Measurements from ENCODE around the gene OR8G1.

OR8G1 gene

DNA sequence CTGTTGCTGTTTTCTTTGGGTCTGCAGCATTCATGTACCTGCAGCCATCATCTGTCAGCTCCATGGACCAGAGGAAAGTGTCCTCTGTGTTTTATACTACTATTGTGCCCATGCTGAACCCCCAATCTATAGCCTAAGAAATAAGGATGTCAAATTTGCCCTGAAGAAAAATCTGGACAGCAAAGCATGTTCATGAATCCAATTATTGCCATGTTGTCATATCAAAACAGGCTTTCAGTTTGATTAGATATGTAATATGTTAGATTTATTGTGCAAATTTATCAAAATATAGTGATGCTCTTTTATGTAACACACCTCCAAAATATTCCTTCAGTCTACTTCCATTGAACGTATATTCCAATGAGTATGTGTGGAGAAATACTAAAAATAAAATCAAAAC, 15.4 kb upstream of the OR8G1 start:
- ChIA-PET POLR2A (no interaction called here), CTCF (no interaction called here)
- H3K27ac ChIP-seq (ENCODE audit: extremely low read depth, low read depth, low read length), result no peak overlapping the region
- H3K9me3 ChIP-seq (ENCODE audit: control insufficient read depth, insufficient read depth, low read depth, low read length), result no peaks in the 10 kb centered on the region
- H3K4me1 ChIP-seq (ENCODE audit: control insufficient read depth, insufficient read depth, low read length), result no peaks in the 10 kb centered on the region
- TF ChIP-seq ZNF792 (tag by site-specific recombination; IDR thresholded peaks at IDR 0.05) (no peak), ZNF654 (tag by site-specific recombination; IDR thresholded peaks at IDR 0.05; ENCODE audit: low read depth) (no peak)
- no peaks in the 10 kb centered on the region for H3K36me3 ChIP-seq (ENCODE audit: control insufficient read depth in 2 of 2, insufficient read depth in 1 of 2, low read length in 2 of 2)
- no peak overlapping the region for H3K4me3 ChIP-seq (ENCODE audit: low read depth, low read length)

DNA sequence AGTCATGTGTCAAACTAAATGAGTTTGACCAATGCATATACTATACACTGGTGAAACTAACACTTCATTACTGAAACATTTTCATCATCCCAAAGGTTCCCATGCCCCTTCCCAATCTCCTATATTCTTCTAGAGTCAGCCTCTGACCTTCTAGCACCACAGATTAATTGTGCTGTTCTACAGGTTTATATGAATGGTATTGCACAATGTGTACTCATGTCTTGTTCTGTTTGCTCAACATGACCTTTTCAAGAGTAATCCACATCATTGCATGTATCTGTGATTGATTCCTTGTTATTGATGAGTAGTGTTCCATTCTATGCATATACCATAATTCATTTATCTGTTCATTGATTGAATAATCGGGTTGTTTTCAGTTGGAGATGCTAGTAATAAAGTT, 7.5 kb upstream of the OR8G1 start:
- H3K9me3 ChIP-seq (ENCODE audit: control insufficient read depth, insufficient read depth, low read depth, low read length), result no peaks in the 10 kb centered on the region
- ChIA-PET CTCF (interaction anchor here (0.6 kb wide), 1 partner anchor 13 kb away, joined by 3 read pairs; no protein-coding TSS in a partner anchor), POLR2A (no interaction called here)
- no peaks in the 10 kb centered on the region for H3K4me1 ChIP-seq (ENCODE audit: control insufficient read depth, insufficient read depth, low read length)
- H3K27ac ChIP-seq (ENCODE audit: extremely low read depth, low read depth, low read length), result no peak overlapping the region
- no peak overlapping the region for H3K4me3 ChIP-seq (ENCODE audit: low read depth, low read length)
- H3K36me3 ChIP-seq (ENCODE audit: control insufficient read depth in 2 of 2, insufficient read depth in 1 of 2, low read length in 2 of 2), result no peaks in the 10 kb centered on the region
- no peak for TF ChIP-seq ZNF501 (tag by site-specific recombination; IDR thresholded peaks at IDR 0.05)
- no peak for TF ChIP-seq MZF1 (tag by site-specific recombination; IDR thresholded peaks at IDR 0.05; ENCODE audit: borderline replicate concordance)
- no peak for TF ChIP-seq ZNF202 (tag by site-specific recombination; IDR thresholded peaks at IDR 0.05; ENCODE audit: borderline replicate concordance)
- TF ChIP-seq MYNN (tag by site-specific recombination; IDR thresholded peaks at IDR 0.05; ENCODE audit: borderline replicate concordance), result no peak
- TF ChIP-seq, protein P1, sequence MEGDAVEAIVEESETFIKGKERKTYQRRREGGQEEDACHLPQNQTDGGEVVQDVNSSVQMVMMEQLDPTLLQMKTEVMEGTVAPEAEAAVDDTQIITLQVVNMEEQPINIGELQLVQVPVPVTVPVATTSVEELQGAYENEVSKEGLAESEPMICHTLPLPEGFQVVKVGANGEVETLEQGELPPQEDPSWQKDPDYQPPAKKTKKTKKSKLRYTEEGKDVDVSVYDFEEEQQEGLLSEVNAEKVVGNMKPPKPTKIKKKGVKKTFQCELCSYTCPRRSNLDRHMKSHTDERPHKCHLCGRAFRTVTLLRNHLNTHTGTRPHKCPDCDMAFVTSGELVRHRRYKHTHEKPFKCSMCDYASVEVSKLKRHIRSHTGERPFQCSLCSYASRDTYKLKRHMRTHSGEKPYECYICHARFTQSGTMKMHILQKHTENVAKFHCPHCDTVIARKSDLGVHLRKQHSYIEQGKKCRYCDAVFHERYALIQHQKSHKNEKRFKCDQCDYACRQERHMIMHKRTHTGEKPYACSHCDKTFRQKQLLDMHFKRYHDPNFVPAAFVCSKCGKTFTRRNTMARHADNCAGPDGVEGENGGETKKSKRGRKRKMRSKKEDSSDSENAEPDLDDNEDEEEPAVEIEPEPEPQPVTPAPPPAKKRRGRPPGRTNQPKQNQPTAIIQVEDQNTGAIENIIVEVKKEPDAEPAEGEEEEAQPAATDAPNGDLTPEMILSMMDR (tag by site-specific recombination; IDR thresholded peaks at IDR 0.05), result no peak
- no peak for TF ChIP-seq ZNF623 (tag by site-specific recombination; IDR thresholded peaks at IDR 0.05)

DNA sequence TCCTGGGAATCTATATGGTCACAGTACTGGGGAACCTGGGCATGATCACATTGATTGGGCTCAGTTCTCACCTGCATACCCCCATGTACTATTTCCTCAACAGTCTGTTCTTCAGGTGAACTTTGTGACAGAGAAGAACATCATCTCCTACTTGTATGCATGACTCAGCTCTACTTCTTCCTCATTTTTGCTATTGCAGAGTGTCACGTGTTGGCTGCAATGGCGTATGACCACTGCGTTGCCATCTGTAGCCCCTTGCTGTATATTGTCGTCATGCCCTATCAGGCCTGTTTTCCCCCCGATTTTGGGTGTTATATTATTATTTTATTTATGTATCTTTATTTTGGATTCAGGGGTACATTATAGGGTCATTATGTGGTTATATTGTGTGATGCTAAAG, 2.4 kb upstream of the OR8G1 start:
- Histone ChIP-seq H3K9me3 (ENCODE audit: control insufficient read depth, insufficient read depth, low read depth, low read length) (no peaks in the 10 kb centered on the region), H3K4me3 (ENCODE audit: low read depth, low read length) (no peak overlapping the region), H3K4me1 (ENCODE audit: control insufficient read depth, insufficient read depth, low read length) (no peaks in the 10 kb centered on the region), H3K36me3 (ENCODE audit: control insufficient read depth in 2 of 2, insufficient read depth in 1 of 2, low read length in 2 of 2) (no peaks in the 10 kb centered on the region), H3K27ac (ENCODE audit: extremely low read depth, low read depth, low read length) (no peak overlapping the region)
- ChIA-PET POLR2A (no interaction called here), CTCF (no interaction called here)
- TF ChIP-seq ZNF221 (tag by site-specific recombination; IDR thresholded peaks at IDR 0.05; ENCODE audit: borderline replicate concordance) (no peak), ZBTB21 (tag by site-specific recombination; IDR thresholded peaks at IDR 0.05) (no peak), WT1 (tag by site-specific recombination; IDR thresholded peaks at IDR 0.05) (no peak), ZNF202 (tag by site-specific recombination; IDR thresholded peaks at IDR 0.05; ENCODE audit: borderline replicate concordance) (no peak), ZNF223 (tag by site-specific recombination; IDR thresholded peaks at IDR 0.05) (no peak), ZNF785 (tag by site-specific recombination; IDR thresholded peaks at IDR 0.05) (no peak), RBAK (tag by site-specific recombination; IDR thresholded peaks at IDR 0.05) (no peak), ZEB2 (tag by site-specific recombination; IDR thresholded peaks at IDR 0.05) (no peak), ZNF341 (tag by site-specific recombination; IDR thresholded peaks at IDR 0.05; ENCODE audit: low read depth) (no peak), ZNF335 (tag by site-specific recombination; conservative IDR thresholded peaks at IDR 0.05) (no peak), ZBTB8A (tag by site-specific recombination; IDR thresholded peaks at IDR 0.05) (no peak), ZNF792 (tag by site-specific recombination; IDR thresholded peaks at IDR 0.05) (no peak), TCF7L2 (IDR thresholded peaks at IDR 0.05; ENCODE audit: borderline replicate concordance, low read depth, low read length) (no peak), ZNF239 (tag by site-specific recombination; IDR thresholded peaks at IDR 0.05) (no peak), ZNF610 (tag by site-specific recombination; IDR thresholded peaks at IDR 0.05; ENCODE audit: borderline replicate concordance) (no peak), ZNF391 (tag by site-specific recombination; IDR thresholded peaks at IDR 0.05; ENCODE audit: borderline replicate concordance, low read depth) (no peak), SCRT1 (tag by site-specific recombination; IDR thresholded peaks at IDR 0.05; ENCODE audit: borderline replicate concordance) (no peak)
- TF ChIP-seq, protein P2, sequence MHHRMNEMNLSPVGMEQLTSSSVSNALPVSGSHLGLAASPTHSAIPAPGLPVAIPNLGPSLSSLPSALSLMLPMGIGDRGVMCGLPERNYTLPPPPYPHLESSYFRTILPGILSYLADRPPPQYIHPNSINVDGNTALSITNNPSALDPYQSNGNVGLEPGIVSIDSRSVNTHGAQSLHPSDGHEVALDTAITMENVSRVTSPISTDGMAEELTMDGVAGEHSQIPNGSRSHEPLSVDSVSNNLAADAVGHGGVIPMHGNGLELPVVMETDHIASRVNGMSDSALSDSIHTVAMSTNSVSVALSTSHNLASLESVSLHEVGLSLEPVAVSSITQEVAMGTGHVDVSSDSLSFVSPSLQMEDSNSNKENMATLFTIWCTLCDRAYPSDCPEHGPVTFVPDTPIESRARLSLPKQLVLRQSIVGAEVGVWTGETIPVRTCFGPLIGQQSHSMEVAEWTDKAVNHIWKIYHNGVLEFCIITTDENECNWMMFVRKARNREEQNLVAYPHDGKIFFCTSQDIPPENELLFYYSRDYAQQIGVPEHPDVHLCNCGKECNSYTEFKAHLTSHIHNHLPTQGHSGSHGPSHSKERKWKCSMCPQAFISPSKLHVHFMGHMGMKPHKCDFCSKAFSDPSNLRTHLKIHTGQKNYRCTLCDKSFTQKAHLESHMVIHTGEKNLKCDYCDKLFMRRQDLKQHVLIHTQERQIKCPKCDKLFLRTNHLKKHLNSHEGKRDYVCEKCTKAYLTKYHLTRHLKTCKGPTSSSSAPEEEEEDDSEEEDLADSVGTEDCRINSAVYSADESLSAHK (tag by site-specific recombination; IDR thresholded peaks at IDR 0.05), result no peak
- TF ChIP-seq, protein P3, sequence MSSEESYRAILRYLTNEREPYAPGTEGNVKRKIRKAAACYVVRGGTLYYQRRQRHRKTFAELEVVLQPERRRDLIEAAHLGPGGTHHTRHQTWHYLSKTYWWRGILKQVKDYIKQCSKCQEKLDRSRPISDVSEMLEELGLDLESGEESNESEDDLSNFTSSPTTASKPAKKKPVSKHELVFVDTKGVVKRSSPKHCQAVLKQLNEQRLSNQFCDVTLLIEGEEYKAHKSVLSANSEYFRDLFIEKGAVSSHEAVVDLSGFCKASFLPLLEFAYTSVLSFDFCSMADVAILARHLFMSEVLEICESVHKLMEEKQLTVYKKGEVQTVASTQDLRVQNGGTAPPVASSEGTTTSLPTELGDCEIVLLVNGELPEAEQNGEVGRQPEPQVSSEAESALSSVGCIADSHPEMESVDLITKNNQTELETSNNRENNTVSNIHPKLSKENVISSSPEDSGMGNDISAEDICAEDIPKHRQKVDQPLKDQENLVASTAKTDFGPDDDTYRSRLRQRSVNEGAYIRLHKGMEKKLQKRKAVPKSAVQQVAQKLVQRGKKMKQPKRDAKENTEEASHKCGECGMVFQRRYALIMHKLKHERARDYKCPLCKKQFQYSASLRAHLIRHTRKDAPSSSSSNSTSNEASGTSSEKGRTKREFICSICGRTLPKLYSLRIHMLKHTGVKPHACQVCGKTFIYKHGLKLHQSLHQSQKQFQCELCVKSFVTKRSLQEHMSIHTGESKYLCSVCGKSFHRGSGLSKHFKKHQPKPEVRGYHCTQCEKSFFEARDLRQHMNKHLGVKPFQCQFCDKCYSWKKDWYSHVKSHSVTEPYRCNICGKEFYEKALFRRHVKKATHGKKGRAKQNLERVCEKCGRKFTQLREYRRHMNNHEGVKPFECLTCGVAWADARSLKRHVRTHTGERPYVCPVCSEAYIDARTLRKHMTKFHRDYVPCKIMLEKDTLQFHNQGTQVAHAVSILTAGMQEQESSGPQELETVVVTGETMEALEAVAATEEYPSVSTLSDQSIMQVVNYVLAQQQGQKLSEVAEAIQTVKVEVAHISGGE (tag by site-specific recombination; conservative IDR thresholded peaks at IDR 0.05; ENCODE audit: low read depth), result no peak
